Hepatocyte (in vitro differentiated cells): ENCODE results near the gene TRAF2. TPM values are rescaled to one million over a fixed set of nuclear protein-coding genes. Genes with fewer than 3 reads are reported as not detected.

ENCODE experiments used
- DNase-seq: peaks from one replicate; pipeline ENCODE4 v3.0.0-alpha.2; 2016; ENCODE audit warnings: low spot score
- H2AFZ ChIP-seq: fragments of 200-600 bp; sonication (generic); 2 replicates; pipeline ENCODE4 v1.6.0; 2016; ENCODE audit warnings: antibody characterized with exemption, mild to moderate bottlenecking
- H3K27ac ChIP-seq: fragments of 200-600 bp; sonication (generic); 2 replicates; pipeline ENCODE4 v1.5.1; 2016; ENCODE audit warnings: mild to moderate bottlenecking
- H3K27me3 ChIP-seq: fragments of 200-600 bp; sonication (generic); 2 replicates; pipeline ENCODE4 v1.6.1; 2016
- H3K36me3 ChIP-seq: fragments of 200-600 bp; sonication (generic); replicated peaks from 2 replicates; pipeline ENCODE4 v1.5.1; 2016; ENCODE audit warnings: low read depth; ENCODE audit not compliant: insufficient read depth
- H3K4me1 ChIP-seq: fragments of 200-600 bp; sonication (generic); 2 replicates; pipeline ENCODE4 v1.5.1; 2016; ENCODE audit warnings: mild to moderate bottlenecking, moderate library complexity; ENCODE audit not compliant: insufficient read depth
- H3K4me2 ChIP-seq: fragments of 200-600 bp; sonication (generic); 2 replicates; pipeline ENCODE4 v1.6.0; 2016
- H3K4me3 ChIP-seq: fragments of 200-600 bp; sonication (generic); 2 replicates; pipeline ENCODE4 v1.5.1; 2016; ENCODE audit warnings: mild to moderate bottlenecking
- H3K79me2 ChIP-seq: fragments of 200-600 bp; sonication (generic); 2 replicates; pipeline ENCODE4 v1.6.0; 2017; ENCODE audit warnings: mild to moderate bottlenecking
- H3K9me2 ChIP-seq: fragments of 200-600 bp; sonication (generic); replicated peaks from 2 replicates; pipeline ENCODE4 v1.6.0; 2017; ENCODE audit warnings: mild to moderate bottlenecking; ENCODE audit not compliant: insufficient read depth
- H3K9me3 ChIP-seq: fragments of 200-600 bp; sonication (generic); 2 replicates; pipeline ENCODE4 v1.5.1; 2016; ENCODE audit warnings: low read depth, mild to moderate bottlenecking
- H4K20me1 ChIP-seq: fragments of 200-600 bp; sonication (generic); 2 replicates; pipeline ENCODE4 v1.6.0; 2016; ENCODE audit warnings: mild to moderate bottlenecking; ENCODE audit not compliant: insufficient read depth, poor library complexity, severe bottlenecking
- CTCF ChIP-seq: fragments of 200-600 bp; sonication (generic); IDR thresholded peaks from 2 replicates; pipeline ENCODE4 v1.5.1; 2016; ENCODE audit warnings: antibody characterized with exemption, mild to moderate bottlenecking; ENCODE audit not compliant: poor library complexity
- EZH2 ChIP-seq: fragments of 200-600 bp; sonication (generic); IDR thresholded peaks from 2 replicates; pipeline ENCODE4 v1.6.1; 2016; ENCODE audit warnings: antibody characterized with exemption, mild to moderate bottlenecking, borderline replicate concordance
- EZH2phosphoT487 ChIP-seq: fragments of 200-600 bp; sonication (generic); IDR thresholded peaks from one replicate; pipeline ENCODE4 v1.6.1; 2018; ENCODE audit warnings: antibody characterized with exemption, mild to moderate bottlenecking, low read depth, moderate library complexity; ENCODE audit not compliant: unreplicated experiment, severe bottlenecking
- WGBS: methylation state at CpG from one replicate; pipeline ENCODE4 v1.1.6; 2016; ENCODE audit warnings: low lambda C conversion rate; ENCODE audit errors: missing lambda C conversion rate; 5-methylcytosine and 5-hydroxymethylcytosine counted together
- polyA plus RNA-seq: library from polyadenylated mRNA; unstranded; fragments of >200 nt; fragmentation: Nextera tagmentation; extraction: Ambion mirVana; gene quantifications from 2 replicates; pipeline ENCODE4 v1.2.1, GENCODE V29; 2016
- total RNA-seq: library from RNA; depleted of rRNA; stranded (reverse); fragments of >200 nt; gene quantifications from 2 replicates; pipeline ENCODE4 v1.2.3, GENCODE V29; 2014

TRAF2 gene
- total and polyA plus RNA-seq, 2 experiments from 2014 or later, result 7.6 to 12.4 TPM

- 98% methylated on average over 12 of the region's 12 CpGs for WGBS
- Histone ChIP-seq H3K4me3 (no peak overlapping the region), H3K4me1 (no peaks in the 10 kb centered on the region), H3K9me2 (no peaks in the 10 kb centered on the region), H2AFZ (no peak overlapping the region), H3K79me2 (no peaks in the 10 kb centered on the region), H3K27me3 (no peaks in the 10 kb centered on the region), H4K20me1 (no peaks in the 10 kb centered on the region), H3K4me2 (no peak overlapping the region), H3K9me3 (no peaks in the 10 kb centered on the region), H3K36me3 (no peaks in the 10 kb centered on the region), H3K27ac (no peak overlapping the region)
- TF ChIP-seq CTCF (no peak), EZH2 (no peak), EZH2phosphoT487 (no peak)
- DNase-seq, result no peak
These were observed 24.0 kb downstream of the TRAF2 start for GRCh38 chr9:136910197-136910900.

GRCh38 chr9:136910901-136911245, 24.6 kb downstream of the TRAF2 start:
- TF ChIP-seq EZH2phosphoT487 (no peak), CTCF (no peak), EZH2 (no peak)
- WGBS, result 95% methylated on average over 12 of the region's 12 CpGs
- H3K36me3 ChIP-seq, result no peaks in the 10 kb centered on the region

DNA sequence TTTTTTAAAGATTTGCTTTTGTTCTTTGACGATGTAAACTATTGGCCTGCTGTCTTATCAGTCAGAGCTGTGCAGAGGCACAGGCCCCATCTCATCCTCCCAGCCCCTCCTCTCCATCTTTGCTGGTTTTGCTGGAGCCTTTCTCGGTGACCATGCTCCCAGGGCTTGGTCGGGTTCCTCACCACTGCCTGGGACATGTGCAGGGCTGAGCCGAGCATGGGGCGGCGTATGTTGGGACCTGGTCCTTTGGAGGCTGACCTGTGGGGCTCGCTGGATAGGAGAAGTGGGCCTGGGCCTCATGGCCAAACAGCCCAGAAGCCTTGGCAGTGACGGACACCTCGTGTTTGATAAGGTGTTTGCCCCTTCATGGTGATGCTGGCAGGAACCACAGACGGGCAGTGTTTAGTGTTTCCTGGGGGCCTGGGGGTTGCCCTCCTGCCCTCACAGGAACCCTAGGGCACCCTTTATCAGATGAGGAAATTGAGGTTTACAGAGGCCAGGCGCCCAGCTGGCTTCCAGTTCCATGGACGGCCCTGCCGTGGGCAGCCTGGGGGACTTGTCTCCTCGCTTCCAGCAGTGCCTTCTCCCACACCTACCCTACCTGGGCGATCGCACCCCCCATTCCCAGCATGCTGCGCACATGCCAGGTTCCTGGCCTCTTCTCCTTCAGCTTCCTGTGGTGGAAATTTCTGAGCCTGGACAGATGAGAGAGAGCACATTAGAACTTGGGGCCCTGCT, 27.6 kb downstream of the TRAF2 start:
- Histone ChIP-seq H2AFZ (no peak overlapping the region), H3K27me3 (no peaks in the 10 kb centered on the region), H4K20me1 (no peaks in the 10 kb centered on the region), H3K4me1 (no peaks in the 10 kb centered on the region), H3K36me3 (no peaks in the 10 kb centered on the region), H3K9me3 (no peaks in the 10 kb centered on the region), H3K4me3 (no peak overlapping the region), H3K4me2 (no peak overlapping the region), H3K9me2 (no peaks in the 10 kb centered on the region), H3K79me2 (no peaks in the 10 kb centered on the region), H3K27ac (no peak overlapping the region)
- TF ChIP-seq CTCF (no peak), EZH2phosphoT487 (no peak), EZH2 (no peak)
- no peak for DNase-seq
- WGBS, result 95% methylated on average over 17 of the region's 17 CpGs

More at GRCh38 chr9:136910901-136911245, 24.6 kb downstream of the TRAF2 start:
- Histone ChIP-seq H3K9me3 (no peaks in the 10 kb centered on the region), H3K27ac (no peak overlapping the region), H3K4me2 (no peak overlapping the region), H3K9me2 (no peaks in the 10 kb centered on the region), H4K20me1 (no peaks in the 10 kb centered on the region), H3K79me2 (no peaks in the 10 kb centered on the region), H3K4me1 (no peaks in the 10 kb centered on the region), H2AFZ (no peak overlapping the region), H3K27me3 (no peaks in the 10 kb centered on the region), H3K4me3 (no peak overlapping the region)
- no peak for DNase-seq
